ENCODE data around the gene PLCH1.

PLCH1 gene

DNA sequence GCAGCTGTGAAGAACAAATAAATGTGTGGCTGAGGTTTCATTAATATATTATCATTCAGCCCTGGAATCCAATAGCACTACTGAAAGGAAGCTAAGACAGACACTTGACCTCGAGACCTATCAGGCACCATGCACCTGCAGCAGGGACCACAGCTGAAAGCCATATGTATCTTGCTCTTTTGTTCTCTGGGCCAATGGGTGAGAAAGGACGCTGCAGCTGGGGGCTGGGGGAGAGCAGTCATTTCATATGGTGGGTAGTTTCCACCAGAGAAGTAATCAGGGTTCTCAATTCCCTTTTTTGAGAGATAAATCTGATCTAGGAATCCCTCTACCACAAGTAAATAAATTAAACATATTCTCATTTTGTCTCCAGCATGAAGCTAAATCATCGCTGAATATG lies 225.8 kb downstream of the PLCH1 start:
- no peak for DNase-seq

DNA sequence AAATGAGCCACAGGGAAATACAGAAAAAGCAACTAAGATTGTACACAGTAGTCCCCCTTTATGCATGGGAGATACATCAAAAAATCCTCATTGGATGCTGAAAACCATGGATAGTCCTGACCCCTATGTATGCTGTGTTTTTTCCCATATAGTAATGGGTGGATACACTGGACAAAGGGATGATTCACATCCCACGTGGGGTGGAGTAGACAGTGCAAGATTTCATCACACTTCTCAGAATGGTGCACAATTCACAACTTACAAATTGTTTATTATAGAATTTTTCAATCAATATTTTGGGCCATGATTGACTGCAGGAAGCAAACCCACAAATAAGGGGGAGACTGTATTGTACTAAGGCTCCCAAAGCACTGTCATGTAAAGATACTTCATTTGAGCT lies 227.0 kb downstream of the PLCH1 start:
- DNase-seq = no peak

DNA sequence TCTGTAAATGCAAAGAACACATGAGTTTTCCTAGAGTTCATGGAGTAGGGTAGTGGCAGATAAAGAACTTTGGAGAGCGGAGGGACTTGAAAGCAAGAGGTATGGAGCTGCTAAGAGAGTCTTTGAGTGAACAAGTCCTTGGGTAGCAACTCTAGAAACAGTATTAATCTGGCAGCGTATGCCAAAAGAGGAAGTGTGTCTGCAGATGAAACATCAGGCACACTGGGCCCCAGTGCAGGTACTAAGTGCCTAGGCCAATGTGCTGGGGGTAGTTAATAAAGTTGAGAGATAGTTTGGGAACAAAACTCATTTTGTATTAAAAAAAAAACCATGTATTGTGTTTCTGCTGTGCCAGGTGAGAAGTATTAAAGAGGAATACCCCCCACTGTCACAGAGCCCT lies 228.4 kb downstream of the PLCH1 start:
- no peak for DNase-seq

DNA sequence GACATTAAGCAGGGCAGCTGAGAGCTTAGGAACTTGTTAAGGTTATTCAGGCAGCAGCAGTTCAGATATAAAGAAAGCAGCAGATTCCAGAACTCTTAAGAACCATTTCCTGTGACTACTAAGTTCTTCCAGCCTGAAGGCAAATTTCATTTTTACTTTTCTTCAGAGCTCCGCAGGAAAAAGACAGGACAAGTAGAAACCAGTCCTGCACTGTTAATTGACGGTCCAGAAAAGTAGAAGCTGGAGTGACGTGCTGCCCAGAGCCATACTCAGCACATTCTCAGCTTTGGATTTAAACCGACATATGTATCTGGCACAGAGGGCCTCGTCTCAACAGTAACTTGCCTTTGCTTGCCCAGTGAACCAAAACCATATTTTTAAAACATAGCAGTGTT lies 232.0 kb downstream of the PLCH1 start:
- DNase-seq = no peak

DNA sequence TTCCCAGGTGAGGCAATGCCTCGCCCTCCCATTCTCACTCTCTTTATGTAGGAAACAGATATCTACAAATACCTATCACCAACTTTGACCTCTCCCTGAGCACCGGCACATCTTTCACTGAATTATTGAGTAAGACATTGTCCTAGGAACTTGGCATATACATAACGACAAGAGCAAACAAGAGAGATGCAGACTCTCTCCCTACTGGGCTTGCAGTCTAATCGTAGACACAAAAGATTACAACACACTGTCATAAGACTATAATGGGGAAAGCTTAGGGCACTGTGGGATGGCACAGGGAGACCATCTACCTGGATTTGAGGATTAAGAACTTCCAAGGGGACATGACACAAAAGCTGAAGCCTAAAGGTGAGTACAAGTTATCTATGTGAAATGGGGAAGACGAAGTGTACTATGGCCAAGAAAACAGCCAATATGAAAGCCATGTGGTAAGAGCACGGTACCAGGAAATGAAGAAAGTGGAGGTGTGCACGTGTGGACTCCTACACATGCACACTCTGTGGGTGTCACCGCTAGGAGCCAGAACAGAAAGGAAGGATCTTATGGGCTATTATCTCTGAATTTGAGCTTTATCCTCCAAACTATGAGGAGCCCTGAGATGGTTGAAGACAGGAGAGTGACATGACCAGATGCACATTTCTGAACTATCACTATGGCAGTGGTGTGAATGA lies 232.6 kb downstream of the PLCH1 start:
- DNase-seq = no peak

DNA sequence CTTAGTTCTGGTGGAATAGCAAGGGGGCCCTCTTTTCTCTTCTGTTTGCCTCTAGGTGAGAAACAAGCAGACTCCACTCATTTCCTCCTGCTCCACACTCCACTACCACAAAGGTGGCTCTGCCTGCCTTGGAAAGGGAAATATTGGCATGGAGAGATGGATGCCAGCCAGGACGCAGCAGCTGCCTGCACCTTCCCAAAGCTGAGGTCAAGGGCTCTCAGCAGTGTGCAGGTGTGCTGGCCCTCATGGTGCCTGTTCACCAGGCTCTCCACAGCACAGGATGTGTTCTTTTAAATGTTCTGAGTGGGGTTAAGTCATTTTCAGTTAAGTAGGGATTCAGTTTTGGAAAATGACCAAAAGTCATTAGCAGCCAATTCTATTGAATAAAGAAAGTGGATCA lies 240.2 kb downstream of the PLCH1 start:
- DNase-seq = no peak

DNA sequence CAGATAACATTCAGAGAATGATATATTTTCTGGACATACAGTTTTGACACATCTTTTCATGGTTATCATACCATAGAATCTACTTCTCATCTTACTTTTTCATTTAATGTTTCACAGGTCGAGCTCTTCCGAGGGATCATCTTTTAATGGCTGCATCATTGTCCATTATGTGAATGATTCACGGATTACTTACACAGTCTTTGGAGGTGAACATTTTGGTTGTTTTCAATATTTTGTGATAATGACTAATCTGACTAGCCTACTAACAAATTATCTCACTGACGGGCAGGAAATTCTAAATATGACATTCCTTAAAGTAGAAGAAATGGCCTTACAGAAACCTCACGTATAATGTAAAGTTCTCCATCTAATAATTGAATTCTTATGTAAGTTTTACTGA lies 242.2 kb downstream of the PLCH1 start:
- DNase-seq = no peak

DNA sequence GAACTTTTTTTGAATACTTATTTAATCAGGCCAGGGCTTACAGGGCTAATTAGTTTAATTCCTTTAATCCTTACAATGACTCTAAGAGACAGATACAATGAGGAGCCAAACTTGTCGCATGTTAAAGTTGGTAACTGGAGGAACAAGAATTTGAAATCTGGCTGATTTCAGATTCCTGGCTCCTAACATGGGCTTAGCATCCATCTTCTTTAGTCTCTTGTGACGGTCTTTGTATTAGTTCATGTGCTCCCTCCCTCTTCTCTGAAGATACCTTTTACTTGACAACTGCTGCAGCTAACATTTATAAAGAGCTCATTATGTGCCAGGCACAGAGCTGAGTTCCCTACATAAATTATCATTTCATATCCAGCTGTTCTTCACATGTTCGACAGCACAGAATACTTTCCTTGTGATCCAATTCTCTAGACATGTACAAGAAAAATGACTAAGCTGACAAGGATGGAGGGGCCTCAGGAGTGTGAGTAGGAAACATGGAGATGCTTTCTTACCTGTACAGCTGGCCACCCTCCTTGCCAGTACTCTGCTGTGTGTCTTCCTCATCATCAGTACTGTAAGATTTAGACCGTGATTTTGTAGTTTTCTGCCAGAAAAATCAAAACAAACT lies 244.6 kb downstream of the PLCH1 start:
- no peak for DNase-seq

DNA sequence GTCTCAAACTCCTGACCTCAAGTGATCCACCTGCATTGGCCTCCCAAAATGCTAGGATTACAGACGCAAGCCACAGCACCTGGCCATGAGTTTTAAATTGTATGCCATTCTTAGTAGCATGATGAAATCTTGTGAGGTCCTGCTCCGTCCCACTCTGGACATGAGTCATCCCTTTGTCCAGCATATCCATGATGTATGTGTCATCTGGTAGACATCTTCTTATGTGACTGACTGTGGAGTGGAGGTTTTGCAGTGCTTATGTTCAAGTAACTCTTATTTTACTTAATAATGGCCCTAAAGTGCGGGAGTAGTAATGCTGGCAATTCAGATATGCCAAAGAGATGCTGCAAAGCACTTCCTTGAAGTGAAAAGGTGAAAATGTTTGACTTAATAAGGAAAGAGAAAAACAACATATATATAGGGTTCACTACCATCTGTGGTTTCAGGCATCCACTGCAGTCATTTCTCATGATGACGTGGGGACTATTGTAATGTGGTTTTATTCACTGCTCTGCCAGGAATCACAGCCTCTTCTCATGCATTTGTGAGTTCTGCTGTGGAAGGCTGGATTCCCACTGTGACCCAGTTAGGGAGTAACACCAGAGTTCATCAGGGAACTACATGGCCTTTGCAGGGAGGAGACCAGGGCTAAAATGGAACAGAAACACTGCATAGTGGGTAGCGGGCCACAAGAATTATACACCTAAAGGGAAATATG lies 246.8 kb downstream of the PLCH1 start:
- no peak for DNase-seq

DNA sequence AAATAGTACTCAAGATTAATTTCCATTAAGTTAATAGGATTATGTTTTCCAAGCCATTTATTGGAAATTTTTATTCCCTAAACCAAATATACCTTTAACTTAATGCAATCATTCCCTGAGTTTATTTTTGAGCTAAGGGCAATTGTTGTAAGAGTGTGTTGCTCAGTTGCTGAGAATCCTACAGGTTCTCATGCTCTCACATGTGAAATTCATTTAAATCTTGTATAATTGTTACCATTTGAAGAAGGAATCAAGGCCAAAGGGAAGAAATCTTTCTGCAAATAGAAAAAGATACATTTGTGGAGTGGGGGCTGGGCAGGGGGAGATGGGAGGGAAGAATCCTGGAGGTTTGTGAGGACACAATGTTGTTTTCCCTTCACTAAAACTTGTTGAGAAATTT lies 248.7 kb downstream of the PLCH1 start:
- no peak for DNase-seq

DNA sequence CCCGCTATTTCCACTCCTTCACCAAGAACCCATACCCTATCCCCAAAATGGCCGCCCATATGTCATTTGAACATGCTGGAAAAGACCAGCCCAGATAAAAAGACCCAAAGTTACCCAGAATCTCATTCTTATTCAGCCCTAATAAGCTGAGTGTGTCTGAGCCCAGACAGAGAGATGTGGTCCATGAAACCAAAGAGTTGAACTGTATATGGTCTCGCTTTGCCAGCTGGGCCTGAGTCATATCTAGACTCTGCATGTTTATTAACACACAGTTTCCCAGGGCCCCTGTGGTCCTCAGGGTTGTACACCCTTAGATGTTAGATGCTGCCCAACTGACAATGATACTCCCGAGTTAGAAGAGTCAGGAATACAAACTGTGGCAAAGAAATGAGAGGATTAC lies 249.5 kb downstream of the PLCH1 start:
- no peak for DNase-seq

DNA sequence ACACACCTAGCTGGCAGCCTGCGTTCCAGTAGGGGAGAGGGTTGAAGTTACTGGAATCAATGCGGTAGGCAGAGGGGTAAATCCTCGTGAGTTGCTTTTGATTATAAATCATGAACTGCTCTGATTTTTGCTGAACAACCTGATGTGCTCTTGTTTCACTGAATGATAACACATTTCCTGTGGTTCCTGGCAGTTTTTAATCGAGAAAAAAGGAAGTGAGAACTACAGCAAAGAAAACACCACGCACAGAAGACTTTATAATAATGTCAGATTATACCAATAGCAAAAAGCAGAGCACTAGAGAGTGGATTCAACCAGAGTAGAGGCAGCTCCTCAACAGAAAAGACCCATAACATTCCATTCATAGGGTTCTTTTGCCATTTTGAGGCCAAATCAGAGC lies 250.5 kb downstream of the PLCH1 start:
- no peak for DNase-seq

DNA sequence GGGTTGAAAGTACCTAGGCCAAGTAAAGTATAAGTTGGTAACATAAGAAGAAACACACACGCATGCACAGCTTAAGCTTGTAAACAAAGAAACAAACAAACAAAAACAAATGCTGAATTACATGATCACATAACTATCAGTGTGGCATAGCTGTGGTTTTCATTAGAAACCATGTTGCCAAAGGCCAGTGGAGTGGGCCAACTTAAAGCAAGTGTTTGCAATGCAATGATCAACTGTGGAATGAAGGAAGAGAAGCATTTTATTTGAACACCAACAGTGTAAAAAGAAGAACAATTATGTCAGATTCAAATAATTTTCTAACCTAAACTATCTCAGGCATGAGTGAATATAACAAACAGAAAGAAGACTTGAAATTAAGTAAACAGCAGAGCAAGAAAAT lies 252.0 kb downstream of the PLCH1 start:
- DNase-seq = no peak

DNA sequence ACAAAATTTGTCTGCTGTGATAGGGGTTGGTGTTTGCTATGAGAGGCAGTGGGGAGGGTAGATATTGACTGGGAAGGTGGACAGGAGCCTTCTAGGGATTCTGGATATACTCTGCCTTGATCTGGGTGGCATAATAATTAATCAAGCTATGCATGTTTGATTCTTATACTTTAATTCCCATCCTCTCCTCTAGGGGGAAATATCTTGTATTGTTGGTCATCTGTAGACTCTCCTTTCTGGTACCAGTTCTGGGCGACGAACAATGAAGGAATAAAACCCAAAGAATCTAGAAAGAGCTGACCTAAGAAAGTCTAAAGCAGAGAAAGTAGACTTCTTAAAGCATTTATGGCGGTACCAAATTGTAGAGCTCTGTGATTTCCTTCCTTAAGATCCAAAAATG lies 253.2 kb downstream of the PLCH1 start:
- DNase-seq = no peak

DNA sequence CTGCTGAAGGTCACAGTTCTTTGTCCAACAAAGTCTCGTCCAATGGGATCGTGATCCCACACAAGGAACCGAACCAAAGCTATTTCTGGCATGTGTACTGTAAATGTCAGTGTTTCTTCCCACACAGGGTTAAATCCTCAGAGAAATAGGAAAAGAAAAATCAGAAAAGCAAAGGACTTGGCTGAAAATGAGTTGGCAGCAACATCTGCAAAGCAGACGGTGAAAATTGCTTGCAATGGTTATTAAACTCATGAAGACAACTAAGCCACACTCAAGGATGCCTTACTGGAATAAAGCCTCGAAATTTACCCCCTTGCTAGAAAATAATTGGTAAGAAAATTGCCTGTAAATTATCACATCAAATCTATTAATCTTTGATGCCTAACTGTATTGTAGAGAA lies 256.2 kb downstream of the PLCH1 start:
- DNase-seq = no peak

DNA sequence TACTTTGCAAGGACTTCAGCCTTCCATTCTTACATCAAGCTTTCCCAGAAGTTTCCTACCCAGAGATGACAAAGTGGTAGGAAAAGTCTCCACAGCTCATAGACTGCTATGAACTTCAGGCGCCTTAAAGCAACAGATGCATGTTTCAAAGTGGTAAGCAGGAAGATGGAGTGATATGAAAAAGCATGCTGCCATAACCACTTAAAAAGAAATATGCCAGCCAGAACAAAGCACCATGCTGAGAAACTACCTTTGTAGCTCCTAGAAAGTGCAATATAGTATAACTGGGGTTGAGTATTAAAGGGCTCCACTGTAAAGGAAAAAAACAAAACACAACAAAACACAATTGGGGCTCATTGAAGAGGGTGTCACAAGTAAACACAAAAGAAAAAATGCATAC lies 259.0 kb downstream of the PLCH1 start:
- DNase-seq = no peak

DNA sequence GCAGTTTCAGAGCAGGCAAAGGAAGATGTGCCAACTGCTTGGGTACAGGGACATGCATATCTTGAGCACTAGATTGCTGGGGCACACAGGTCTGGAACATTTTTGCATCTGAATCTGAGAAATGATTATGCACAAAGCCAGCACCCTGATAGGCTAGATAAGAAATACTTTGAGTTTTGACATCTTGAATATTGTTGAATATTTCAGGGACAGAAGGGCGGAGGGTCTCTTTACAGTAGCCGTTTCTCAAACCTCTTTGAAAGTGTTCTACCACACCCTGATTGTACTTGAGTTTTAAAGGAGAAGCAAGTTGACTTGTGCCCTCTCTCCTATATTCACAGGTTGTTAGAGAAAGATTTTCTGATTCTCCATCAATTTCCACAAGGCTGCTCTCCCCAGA lies 263.3 kb downstream of the PLCH1 start:
- no peak for DNase-seq

DNA sequence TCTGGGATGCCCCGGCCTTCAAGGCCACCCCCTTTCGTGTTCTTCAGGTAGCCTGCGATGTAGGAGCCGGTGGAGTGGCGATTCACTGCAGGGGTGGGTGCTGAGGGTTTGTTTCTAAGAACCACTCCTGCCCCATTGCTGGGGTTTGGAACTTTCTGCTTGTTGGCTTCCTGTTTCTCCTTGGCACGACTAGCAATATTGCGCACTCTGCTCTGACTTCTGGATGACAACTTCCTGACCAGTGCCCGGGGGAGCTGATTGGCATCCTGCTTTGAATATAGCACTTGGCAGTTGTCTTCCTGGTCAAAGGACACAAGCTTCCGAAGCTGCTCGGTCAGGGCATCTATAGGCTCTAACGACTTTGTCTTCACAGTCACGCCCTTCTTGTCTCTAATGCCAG lies 263.8 kb downstream of the PLCH1 start:
- DNase-seq = no peak

DNA sequence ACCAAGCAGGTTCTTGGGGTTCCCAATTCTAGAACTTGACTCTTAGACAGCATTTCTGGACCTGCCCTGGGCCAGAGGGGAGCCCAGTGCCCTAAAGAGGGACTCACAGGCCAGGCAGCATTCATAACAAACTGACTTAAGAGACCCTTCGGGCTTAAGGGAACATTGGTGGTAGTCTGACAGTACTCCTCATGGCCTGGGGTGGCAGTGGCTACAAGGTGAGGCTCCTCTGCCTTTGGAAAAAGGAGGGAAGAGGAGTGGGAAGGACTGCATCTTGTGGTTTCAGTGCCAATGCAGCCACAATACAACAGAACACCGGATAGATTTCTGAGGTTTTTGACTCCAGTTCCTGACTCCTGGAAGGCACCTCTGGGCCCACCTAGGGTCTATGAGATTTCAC lies 279.2 kb downstream of the PLCH1 start:
- DNase-seq = no peak

DNA sequence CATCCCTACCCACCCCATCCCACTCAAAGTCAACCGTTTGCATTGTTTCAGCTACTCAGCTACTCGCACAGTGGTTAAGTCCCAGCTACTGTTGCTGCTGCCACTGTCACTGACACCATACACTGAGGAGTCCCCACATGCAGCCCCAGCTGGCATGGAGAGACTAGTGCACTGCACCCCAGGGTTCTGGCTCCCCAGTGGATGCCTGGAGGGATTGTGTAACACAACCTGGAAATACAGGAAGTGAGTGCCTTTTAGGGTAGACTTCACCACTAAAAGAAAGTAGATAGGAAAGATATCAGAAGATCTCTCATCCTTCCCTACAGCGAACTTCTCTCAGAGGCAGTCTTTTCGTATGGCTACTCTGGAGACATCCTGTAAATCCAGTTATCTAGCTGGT lies 282.2 kb downstream of the PLCH1 start:
- DNase-seq = no peak

DNA sequence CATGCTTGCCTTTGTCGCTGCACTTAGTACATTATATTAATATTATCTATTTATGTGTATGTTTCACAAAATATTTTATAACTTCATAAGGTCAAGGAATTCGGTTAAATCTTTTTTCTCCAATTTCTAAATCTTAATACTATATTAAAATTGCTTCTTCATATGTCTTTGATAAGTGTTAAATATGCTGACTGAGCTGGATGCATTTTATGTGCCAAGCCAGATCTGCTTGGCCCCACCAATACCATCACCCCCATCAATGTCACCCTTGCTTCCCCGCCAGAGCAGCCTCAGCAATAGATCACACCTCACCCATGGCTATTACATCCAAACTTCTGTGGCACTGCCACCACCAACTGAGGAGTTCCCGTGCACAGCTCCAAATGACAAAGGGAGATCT lies 287.3 kb downstream of the PLCH1 start:
- DNase-seq = no peak

DNA sequence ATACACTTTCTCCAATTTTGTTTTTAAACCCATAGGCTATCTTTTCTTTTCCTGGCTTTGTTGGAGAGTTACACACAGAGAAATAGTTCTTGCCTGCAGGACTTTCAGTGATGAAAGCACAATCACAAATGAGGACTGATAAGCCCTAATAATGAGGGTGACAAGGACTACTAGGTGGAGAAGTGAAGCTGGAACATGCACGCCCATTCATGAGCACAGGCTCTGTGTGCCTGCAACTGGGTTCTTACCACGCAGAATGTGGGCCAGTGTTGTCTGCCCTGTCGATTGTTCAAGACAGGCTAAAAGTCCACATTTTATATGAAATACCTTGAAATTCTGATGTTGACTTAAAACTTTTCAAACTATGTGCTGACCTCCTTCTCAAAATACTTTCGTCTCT lies 289.1 kb downstream of the PLCH1 start:
- DNase-seq = no peak

DNA sequence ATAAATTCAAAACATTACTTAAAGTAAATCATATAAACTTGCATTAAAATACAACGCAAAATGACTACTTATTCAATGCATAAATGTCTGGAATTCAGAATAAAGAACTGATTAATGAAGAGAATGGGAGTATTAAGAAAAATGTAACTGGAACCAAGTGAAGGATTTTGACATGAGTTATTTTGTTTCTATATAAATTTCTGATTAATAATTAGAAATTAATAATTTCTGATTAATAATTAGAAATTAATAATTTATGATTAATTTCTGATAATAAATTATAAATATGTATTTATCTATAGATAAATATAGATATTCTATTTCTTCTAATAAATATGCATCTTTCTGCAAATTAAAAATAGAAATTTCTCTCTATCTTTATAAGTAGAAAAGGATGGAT lies 291.4 kb downstream of the PLCH1 start:
- no peak for DNase-seq

DNA sequence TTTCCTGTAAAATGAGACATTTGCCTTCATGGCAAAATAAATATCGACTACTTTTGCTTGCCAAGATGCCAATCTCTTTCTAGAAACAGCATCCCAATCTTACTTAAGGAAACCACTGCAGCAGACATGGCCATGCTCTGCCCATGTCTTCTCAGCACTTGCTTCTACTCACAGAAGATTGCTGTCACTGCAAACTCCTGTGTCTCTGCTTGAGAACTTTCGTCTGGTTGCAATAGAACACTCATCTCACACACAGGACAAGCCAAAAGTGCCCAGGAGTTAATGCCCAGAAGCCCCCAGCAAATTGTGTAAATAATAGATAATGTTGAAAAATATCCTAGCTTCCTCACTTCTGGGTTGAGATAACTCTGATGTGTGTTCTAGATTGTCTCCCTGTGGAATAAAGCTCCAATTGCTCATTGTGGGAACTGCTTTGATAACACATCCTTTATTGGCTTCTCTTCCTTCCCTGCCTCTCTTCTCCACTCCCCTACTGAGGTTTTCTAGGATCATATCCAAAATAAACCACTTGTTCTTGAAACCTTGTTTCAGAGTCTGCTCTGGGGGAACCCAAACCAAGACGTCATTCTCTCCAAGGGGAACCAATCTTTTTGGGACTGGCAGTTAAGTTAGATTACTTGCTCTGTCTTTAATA lies 295.1 kb downstream of the PLCH1 start:
- DNase-seq = no peak

All from right forelimb (tissue), 1 donor.